Endothelial cell of umbilical vein (primary cell): Measurements from ENCODE around the gene TRIM13.

Experiments used
- CTCF ChIP-seq, 2 donors: IDR thresholded peaks; 1 replicate in 1 of 2; 2 replicates in 1 of 2; pipeline ENCODE4 v1.5.1; 2011; ENCODE audit warnings: low read length in 2 of 2, mild to moderate bottlenecking in 2 of 2, moderate library complexity in 2 of 2, control low read depth in 1 of 2, inconsistent platforms in 1 of 2, low read depth in 1 of 2; ENCODE audit not compliant: insufficient read depth in 1 of 2; ENCODE audit errors: extremely low read depth in 1 of 2
- EZH2 ChIP-seq: IDR thresholded peaks from 2 replicates; pipeline ENCODE4 v1.6.1; 2012; ENCODE audit warnings: borderline replicate concordance, low read depth, mild to moderate bottlenecking, moderate library complexity, low read length, inconsistent platforms; ENCODE audit not compliant: severe bottlenecking
- GATA2 ChIP-seq: IDR thresholded peaks from 2 replicates; pipeline ENCODE4 v1.7.0; 2011; ENCODE audit warnings: low read depth, mild to moderate bottlenecking, moderate library complexity, mixed read lengths, low read length; ENCODE audit not compliant: insufficient read length, insufficient read depth

- TF ChIP-seq EZH2 (no peak), CTCF (IDR thresholded peaks at IDR 0.05; ENCODE audit: extremely low read depth in 1 of 2, insufficient read depth in 1 of 2, low read depth in 1 of 2, low read length in 2 of 2) (no peak), GATA2 (no peak)
These were observed 21.0 kb downstream of the TRIM13 start for GRCh38 chr13:50017819-50018218.
